Cardiac fibroblast (primary cell): ENCODE results near the gene RTEL1.
A peak's percentile ranks its signal among the peaks of the same experiment; 100 is the strongest.

Experiments used
- DNase-seq, 2 donors: peaks; one replicate each; pipeline versions ENCODE4 v3.0.0 to v3.0.0-alpha.2; 2010; ENCODE audit warnings: low read depth in 2 of 2
- H3K4me3 ChIP-seq, 2 donors: replicated peaks in 1 of 2; 1 replicate in 1 of 2; 2 replicates in 1 of 2; pipeline ENCODE4 v1.5.1; 2011; ENCODE audit warnings: low read depth in 2 of 2, low read length in 2 of 2, mild to moderate bottlenecking in 2 of 2, moderate library complexity in 1 of 2
- TF ChIP-seq, protein P1 (sequence below): IDR thresholded peaks from one replicate; pipeline ENCODE4 v1.5.1; 2011; ENCODE audit warnings: low read depth, mild to moderate bottlenecking, low read length, inconsistent platforms

RTEL1 gene

DNA sequence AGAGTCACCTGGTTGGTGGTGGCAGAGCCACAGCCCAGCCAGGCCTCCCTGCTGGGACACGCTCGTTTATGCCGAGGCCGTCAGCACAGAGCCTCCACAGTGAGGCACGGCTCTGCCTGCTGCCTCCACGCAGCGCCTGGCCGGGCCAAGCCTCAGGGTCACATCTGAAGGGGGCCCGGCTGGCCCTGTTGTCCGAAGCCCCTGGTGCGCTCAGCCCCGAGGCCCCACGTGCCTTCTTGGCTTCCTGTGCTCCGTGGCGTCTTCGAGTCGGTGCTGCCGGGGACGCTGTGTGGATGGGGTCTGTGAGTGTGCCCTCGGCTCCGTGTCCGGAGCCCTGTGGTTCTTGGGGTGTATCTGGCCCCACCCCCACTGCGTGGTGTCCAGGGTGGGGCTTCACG lies 28.0 kb downstream of the RTEL1 start:
- TF ChIP-seq, protein P1, sequence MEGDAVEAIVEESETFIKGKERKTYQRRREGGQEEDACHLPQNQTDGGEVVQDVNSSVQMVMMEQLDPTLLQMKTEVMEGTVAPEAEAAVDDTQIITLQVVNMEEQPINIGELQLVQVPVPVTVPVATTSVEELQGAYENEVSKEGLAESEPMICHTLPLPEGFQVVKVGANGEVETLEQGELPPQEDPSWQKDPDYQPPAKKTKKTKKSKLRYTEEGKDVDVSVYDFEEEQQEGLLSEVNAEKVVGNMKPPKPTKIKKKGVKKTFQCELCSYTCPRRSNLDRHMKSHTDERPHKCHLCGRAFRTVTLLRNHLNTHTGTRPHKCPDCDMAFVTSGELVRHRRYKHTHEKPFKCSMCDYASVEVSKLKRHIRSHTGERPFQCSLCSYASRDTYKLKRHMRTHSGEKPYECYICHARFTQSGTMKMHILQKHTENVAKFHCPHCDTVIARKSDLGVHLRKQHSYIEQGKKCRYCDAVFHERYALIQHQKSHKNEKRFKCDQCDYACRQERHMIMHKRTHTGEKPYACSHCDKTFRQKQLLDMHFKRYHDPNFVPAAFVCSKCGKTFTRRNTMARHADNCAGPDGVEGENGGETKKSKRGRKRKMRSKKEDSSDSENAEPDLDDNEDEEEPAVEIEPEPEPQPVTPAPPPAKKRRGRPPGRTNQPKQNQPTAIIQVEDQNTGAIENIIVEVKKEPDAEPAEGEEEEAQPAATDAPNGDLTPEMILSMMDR, result no peak
- no peak overlapping the region for H3K4me3 ChIP-seq
- DNase-seq, result no peak

DNA sequence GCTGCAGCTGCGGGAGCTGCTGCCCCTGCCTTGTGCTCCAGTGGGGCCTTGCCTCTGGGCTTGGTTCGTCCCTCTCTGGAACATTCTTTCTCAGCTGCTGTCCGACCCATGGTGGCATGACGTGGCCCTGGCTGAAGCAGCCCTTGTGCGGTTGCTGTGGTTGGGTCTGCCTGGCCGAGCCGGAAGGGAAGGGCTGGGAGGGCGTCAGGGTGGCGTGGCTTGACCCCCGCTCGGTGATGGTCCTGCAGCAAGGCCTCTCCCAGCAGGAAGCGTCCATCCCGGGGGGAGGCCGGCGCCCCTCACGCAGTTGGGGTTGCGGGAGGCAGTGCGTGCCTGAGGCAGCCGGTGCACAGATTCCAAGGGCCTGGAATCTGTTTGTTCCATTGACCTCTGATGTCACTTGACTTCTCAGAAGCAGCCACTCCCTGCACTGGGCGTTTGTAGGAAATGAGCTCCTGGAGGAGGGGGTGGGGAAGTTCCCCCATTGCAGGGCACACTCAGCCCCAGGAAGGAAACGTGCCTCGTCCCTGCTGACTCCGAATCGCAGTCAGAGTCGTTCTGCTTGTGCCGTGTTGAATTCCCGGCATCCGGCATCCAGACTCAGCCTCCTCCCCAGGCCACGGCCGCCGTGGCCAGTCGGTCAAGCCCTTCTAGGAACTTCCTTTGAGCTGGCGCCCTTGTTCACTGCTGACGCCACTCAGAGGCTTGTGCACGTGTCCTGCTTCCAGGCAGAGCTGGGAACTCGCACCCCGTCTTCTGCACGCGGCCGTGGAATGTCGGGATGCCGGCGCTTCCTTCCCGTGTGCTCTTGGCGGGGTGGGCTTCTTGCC lies 28.6 kb downstream of the RTEL1 start:
- peak; percentile 92 to 93 for DNase-seq
- H3K4me3 ChIP-seq, result no peak overlapping the region
- TF ChIP-seq, protein P1, result no peak

- TF ChIP-seq, protein P1, result no peak
- DNase-seq, result no peak
- no peak overlapping the region for H3K4me3 ChIP-seq
These were observed 29.5 kb downstream of the RTEL1 start for GRCh38 chr20:63687419-63688178.

- no peak for DNase-seq
- no peak overlapping the region for H3K4me3 ChIP-seq
- TF ChIP-seq, protein P1, result no peak
These were observed 30.3 kb downstream of the RTEL1 start for GRCh38 chr20:63688228-63689045.

- TF ChIP-seq, protein P1, result no peak
- DNase-seq, result no peak
- H3K4me3 ChIP-seq, result no peak overlapping the region
These were observed 31.2 kb downstream of the RTEL1 start for GRCh38 chr20:63689046-63690002.
